Osteoblast (primary cell): Measurements from ENCODE around the gene PEX16. TPM values are rescaled to one million over a fixed set of nuclear protein-coding genes. Genes with fewer than 3 reads are reported as not detected.

Experiments
- DNase-seq: peaks from one replicate; pipeline ENCODE4 v3.0.0; 2011; ENCODE audit warnings: low spot score, mixed read lengths; ENCODE audit not compliant: insufficient read length; ENCODE audit errors: missing footprints
- H2AFZ ChIP-seq: 2 replicates; pipeline ENCODE4 v1.6.0; 2011; ENCODE audit warnings: mild to moderate bottlenecking, low read length
- H3K27ac ChIP-seq: 2 replicates; pipeline ENCODE4 v1.5.1; 2011; ENCODE audit warnings: mild to moderate bottlenecking, low read depth, low read length, moderate library complexity
- H3K27me3 ChIP-seq: 2 replicates; pipeline ENCODE4 v1.6.0; 2012; ENCODE audit warnings: mild to moderate bottlenecking, control low read depth, inconsistent platforms, low read length, moderate library complexity; ENCODE audit not compliant: insufficient read depth
- H3K36me3 ChIP-seq: 2 replicates; pipeline ENCODE4 v1.5.1; 2011; ENCODE audit warnings: mild to moderate bottlenecking, low read length, control low read depth, moderate library complexity; ENCODE audit not compliant: insufficient read depth
- H3K4me1 ChIP-seq: 2 replicates; pipeline ENCODE4 v1.5.1; 2011; ENCODE audit warnings: mild to moderate bottlenecking, low read length, control low read depth, moderate library complexity; ENCODE audit not compliant: insufficient read depth
- H3K4me2 ChIP-seq: 2 replicates; pipeline ENCODE4 v1.6.0; 2011; ENCODE audit warnings: mild to moderate bottlenecking, low read length; ENCODE audit not compliant: insufficient read depth
- H3K4me3 ChIP-seq: fragments of 200-600 bp; sonication (generic); 3 replicates; pipeline ENCODE4 v1.5.1; 2012; ENCODE audit warnings: mild to moderate bottlenecking, low read length, inconsistent platforms; ENCODE audit not compliant: insufficient read depth
- H3K79me2 ChIP-seq: 2 replicates; pipeline ENCODE4 v1.6.0; 2012; ENCODE audit warnings: mild to moderate bottlenecking, low read length, control low read depth, inconsistent platforms; ENCODE audit not compliant: insufficient read depth
- H3K9me3 ChIP-seq: 2 replicates; pipeline ENCODE4 v1.5.1; 2011; ENCODE audit warnings: low read depth, low read length, control low read depth
- H4K20me1 ChIP-seq: 2 replicates; pipeline ENCODE4 v1.6.0; 2012; ENCODE audit warnings: mild to moderate bottlenecking, low read length, control low read depth; ENCODE audit not compliant: insufficient read depth
- total RNA-seq: library from RNA; depleted of rRNA; stranded (reverse); fragments of >200 nt; gene quantifications from 2 replicates; pipeline ENCODE4 v1.2.3, GENCODE V29; 2012
- TF ChIP-seq, protein P1 (sequence below): IDR thresholded peaks from 2 replicates; pipeline ENCODE4 v1.5.1; 2011; ENCODE audit warnings: mild to moderate bottlenecking, low read depth, low read length, moderate library complexity; ENCODE audit errors: extremely low read depth

The PEX16 gene
- total RNA-seq, 1 donor = 28.6 TPM

DNA sequence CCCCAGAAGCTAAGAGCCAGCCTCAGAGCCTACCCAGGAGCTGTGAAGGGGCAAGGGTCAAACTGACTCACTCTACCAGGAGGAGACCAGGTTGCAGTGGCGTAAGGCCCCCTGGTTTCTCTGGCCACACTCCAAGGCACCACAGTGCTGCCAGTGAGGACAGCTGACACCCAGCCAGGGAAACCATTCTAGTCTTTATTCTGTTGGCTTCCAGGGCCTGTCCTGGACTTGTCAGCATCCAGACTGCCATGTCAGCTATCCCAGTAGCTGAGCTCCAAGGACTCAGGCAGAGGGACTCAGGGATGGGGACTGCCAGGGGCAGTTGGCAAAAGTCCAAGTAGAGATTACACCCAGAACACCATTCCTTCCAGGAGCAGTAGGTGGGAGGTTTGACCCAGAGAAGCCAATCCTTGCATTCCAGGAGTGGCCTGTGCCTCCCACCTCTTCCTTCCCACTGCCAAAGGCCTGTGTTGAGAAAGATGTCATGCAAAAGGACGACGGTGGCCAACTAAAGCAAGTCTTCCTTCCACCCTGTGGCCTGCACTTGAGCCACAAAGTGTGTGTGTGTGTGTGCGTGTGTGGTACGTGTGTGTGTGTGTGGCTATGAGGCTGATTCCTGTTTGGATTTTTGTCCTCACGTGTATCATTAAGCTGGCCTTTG lies 35.8 kb downstream of the PEX16 start:
- H3K27me3 ChIP-seq = peaks cover 12% of the 10 kb centered on the region
- H3K79me2 ChIP-seq = no peaks in the 10 kb centered on the region
- H3K4me1 ChIP-seq = peaks cover 6% of the 10 kb centered on the region
- peaks cover 46% of the 10 kb centered on the region for H4K20me1 ChIP-seq
- H3K36me3 ChIP-seq = peaks cover 33% of the 10 kb centered on the region
- H3K9me3 ChIP-seq = no peaks in the 10 kb centered on the region
- no peak overlapping the region for H3K4me2 ChIP-seq
- H3K4me3 ChIP-seq = no peak overlapping the region
- DNase-seq = no peak
- H3K27ac ChIP-seq = no peak overlapping the region
- TF ChIP-seq, protein P1, sequence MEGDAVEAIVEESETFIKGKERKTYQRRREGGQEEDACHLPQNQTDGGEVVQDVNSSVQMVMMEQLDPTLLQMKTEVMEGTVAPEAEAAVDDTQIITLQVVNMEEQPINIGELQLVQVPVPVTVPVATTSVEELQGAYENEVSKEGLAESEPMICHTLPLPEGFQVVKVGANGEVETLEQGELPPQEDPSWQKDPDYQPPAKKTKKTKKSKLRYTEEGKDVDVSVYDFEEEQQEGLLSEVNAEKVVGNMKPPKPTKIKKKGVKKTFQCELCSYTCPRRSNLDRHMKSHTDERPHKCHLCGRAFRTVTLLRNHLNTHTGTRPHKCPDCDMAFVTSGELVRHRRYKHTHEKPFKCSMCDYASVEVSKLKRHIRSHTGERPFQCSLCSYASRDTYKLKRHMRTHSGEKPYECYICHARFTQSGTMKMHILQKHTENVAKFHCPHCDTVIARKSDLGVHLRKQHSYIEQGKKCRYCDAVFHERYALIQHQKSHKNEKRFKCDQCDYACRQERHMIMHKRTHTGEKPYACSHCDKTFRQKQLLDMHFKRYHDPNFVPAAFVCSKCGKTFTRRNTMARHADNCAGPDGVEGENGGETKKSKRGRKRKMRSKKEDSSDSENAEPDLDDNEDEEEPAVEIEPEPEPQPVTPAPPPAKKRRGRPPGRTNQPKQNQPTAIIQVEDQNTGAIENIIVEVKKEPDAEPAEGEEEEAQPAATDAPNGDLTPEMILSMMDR = no peak
- H2AFZ ChIP-seq = no peak overlapping the region

DNA sequence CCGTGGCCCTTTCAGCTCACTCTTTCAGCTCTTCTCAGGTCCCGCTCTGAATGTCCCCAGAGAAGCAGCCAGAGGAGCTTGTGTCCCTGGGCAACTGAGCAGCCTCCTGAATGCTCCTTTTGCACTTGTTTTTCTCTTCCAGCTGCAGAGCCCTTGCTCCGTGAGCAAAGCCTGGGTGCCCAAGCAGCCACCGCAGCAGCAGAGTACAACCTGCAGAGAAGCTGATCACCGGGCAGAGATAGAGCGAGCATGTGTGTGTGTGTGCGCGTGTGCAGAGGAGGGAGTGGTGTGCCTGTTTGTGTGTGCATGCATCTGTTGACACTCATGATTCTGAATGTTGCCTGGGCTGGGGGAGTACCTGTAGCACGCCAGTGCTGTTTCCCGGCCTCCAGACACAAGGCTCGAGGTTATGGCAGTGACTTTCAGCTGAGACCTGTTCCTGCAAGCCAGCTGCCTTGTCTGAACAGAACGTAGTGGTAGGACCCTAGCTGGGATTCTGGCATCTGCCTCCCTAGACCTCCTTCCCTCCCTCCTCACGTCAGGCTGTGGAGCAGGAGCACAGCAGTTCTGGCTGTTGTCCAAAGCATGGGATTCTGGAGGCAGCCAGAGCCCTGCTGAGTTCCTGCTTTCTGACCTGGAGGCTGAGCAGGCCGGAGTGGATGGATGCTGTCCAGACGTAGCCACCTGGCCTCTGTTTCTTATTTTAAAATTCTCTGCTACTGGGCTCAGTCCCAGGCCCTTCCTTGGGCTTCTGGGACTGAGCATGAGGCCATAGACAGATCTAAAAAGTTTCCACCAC lies 36.7 kb downstream of the PEX16 start:
- Histone ChIP-seq H3K4me2 (no peak overlapping the region), H4K20me1 (peaks cover 42% of the 10 kb centered on the region), H2AFZ (no peak overlapping the region), H3K4me3 (no peak overlapping the region), H3K36me3 (peaks cover 37% of the 10 kb centered on the region), H3K4me1 (peaks cover 6% of the 10 kb centered on the region), H3K27me3 (peaks cover 7% of the 10 kb centered on the region), H3K9me3 (no peaks in the 10 kb centered on the region), H3K27ac (no peak overlapping the region), H3K79me2 (no peaks in the 10 kb centered on the region)
- DNase-seq = no peak
- TF ChIP-seq, protein P1 = no peak

DNA sequence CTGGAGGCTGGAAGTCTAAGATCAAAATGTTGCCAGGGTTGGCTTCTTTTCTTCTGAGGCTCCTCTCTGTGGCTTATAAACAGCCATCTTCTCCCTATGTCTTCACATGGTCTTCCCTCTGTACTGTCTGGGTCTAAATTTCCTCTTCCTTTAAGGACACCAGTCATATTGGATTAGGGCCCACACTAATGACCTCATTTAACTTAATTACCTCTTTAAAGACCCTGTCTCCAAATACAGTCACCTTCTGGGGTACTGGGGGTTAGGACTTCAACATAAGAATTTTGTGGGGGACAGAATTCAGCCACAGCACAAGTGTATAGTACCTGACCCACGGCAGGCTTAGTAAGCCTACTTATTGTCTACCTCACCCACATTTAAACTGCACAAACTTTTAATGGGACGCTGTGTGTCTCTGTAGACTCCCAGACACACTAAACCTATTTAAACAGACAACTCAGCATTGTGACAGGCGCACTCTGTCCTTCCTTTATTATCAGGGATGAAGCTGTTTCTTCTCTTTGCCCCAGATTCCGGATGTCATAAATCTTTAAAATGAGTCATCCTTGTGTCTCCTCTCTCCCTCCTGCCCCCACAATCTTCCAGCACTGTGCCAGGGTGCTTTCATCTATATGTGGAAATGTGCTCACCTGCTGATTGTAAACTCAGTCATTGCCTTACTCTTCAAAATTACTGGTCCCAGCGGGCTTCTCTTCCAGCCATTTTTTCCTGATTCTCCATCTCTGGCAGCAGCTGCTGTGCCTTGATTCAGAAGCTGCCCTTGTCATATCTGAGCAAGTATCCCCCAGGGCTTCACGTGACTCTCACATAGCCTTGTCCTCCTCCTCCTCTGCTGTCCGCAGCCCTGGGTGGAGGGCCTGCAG lies 37.6 kb downstream of the PEX16 start:
- TF ChIP-seq, protein P1 = no peak
- H3K79me2 ChIP-seq = no peaks in the 10 kb centered on the region
- peaks cover 40% of the 10 kb centered on the region for H4K20me1 ChIP-seq
- H3K9me3 ChIP-seq = no peaks in the 10 kb centered on the region
- H3K4me1 ChIP-seq = peaks cover 6% of the 10 kb centered on the region
- H3K27ac ChIP-seq = no peak overlapping the region
- no peak overlapping the region for H2AFZ ChIP-seq
- DNase-seq = no peak
- H3K4me2 ChIP-seq = no peak overlapping the region
- peaks cover 38% of the 10 kb centered on the region for H3K36me3 ChIP-seq
- peaks cover 1% of the 10 kb centered on the region for H3K27me3 ChIP-seq
- no peak overlapping the region for H3K4me3 ChIP-seq
